ENCODE measurements around the gene TGFBR3.

Gene TGFBR3

DNA sequence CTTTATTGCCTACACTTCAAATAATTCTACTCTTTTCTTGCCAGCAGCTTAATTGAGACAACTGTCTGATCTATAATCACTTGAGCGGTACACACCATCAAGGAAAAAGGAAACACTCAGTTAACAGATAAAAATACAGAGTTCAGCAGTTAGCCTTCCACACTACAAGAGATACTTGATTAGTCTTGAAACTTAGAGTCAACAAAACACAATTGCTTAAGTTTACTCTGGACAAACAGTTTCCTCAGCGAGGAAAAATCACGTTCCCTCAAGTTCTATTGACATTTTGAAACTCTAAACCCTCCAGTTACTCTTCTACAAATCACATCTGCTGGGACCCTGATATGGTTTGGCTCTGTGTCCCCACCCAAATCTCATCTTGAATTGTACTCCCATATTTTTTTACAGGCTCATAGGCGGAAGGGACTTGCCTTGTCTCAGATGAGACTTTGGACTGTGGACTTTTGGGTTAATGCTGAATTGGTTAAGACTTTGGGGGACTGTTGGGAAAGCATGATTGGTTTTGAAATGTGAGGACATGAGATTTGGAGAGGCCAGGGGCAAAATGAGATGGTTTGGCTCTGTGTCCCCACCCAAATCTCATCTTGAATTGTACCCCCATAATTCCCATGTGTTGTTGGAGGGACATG, 244.9 kb downstream of the TGFBR3 start:
- DNase-seq (ENCODE audit: low read depth in 2 of 2): no peak

DNA sequence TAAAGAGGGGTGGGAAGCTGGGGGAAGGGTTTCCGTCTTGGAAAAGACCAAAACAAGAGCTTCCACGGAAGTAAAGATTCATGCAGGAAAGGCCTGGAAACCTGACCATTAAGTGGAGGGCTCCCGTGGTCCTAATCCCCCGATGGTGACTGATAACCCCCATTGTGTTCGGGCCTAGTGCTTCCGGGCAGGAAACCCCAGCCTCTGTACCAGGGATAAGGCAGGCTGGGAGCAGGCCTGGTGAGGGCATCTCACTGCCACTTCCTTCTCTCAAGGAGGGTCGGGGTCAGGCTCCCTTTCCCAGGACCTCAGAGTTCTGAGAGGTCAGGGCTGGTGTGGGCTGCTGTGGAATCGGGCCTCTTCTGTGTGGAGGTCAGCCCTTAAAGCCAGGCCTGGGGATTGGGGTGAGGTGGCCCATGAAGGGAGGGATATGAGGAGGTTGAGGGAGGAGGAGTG, 248.4 kb downstream of the TGFBR3 start:
- DNase-seq (ENCODE audit: low read depth in 2 of 2): no peak

DNA sequence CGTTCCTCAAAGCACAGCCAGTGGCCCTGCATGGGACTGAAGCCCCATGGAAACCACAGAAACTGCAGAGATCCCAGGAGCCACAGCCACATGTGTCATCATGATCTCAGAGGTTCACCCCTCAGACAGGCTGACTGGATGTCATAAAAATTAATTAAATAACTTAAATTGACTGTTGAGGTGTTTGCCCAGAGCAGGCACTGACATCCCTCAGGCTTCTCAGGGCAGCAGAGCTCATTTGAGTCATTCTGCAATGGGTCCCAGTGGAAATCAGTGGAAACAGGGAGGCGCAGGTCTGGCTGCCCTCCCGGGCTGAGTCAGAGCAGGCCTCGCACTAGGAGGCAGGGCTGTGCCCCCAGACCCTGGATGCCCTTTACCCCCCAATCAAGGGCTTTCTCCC, 250.2 kb downstream of the TGFBR3 start:
- no peak for DNase-seq (ENCODE audit: low read depth in 2 of 2)

DNA sequence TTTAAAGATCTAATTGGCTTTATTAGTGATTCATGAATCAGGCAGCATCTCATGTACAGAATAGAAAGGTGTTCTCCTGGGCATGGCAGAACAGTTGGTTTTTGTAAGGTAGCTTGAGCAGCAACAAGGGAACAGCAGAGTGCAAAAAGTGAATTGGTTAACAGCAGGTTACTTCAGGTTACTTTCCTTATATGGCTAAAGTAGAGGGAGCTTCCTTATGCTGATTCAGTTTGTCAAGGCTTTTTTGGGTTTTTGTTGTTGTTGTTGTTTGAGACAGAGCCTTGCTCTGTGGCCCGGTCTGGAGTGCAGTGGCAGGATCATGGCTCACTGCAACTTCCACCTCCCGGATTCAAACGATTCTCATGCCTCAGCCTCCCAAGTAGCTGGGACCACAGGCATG, 252.5 kb downstream of the TGFBR3 start:
- no peak for DNase-seq (ENCODE audit: low read depth in 2 of 2)

DNA sequence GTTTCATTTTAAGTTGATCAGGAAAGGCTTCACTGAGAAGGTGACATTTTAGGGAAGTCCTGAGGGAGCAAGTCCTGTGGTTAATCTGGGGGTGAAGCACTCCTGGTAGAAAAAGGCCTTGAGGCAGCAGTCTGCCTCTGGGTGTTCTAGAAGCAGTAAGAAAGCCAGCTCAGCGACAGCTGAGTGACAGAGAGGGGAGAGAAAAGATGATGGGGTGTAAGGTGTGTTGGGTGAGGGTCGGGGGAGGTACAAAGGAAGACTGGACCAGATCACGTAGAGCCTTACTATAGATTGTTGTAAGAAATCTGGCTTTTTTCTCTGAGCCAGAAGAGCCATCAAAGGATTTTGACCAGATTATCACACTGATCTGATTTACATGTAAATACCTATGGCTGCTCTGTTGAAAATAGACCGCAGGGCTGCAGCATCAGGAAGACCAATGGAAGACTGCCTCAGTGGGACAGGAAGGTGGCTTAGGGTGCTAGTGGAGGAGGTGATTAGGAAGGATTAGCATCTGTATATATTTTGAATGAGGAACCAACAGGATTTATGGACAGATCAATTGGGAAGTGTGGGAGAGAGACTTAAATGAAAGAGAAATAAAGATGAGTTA, 254.1 kb downstream of the TGFBR3 start:
- no peak for DNase-seq (ENCODE audit: low read depth in 2 of 2)

DNA sequence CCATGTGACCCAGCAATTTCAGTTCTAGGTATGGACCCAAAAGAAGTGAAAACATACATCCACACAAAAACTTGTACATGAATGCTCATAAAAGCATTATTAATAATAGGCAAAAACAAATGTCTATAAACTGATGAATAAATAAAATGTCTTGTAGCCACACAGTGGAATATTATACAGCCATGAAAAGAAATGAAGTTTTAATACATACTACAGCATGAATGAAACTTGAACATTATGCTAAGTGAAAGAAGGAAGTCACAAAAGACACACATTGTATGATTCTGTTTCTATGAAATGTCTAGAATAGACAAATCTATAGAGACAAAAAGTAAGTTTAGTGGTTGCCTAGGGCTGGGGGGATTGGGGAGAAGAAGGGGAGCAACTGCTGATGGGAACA, 255.1 kb downstream of the TGFBR3 start:
- no peak for DNase-seq (ENCODE audit: low read depth in 2 of 2)
